B cell (primary cell): ENCODE results near the gene ATP10B.

Experiments
- EZH2 ChIP-seq: IDR thresholded peaks from 2 replicates; pipeline ENCODE4 v1.6.1; 2012; ENCODE audit warnings: borderline replicate concordance, low read depth, mild to moderate bottlenecking, moderate library complexity, low read length; ENCODE audit not compliant: insufficient read depth, poor library complexity, severe bottlenecking
- TF ChIP-seq, protein P1 (sequence below): fragments of 200-600 bp; IDR thresholded peaks from one replicate; pipeline ENCODE4 v1.8.0; 2022; ENCODE audit warnings: antibody characterized with exemption, mild to moderate bottlenecking

DNA sequence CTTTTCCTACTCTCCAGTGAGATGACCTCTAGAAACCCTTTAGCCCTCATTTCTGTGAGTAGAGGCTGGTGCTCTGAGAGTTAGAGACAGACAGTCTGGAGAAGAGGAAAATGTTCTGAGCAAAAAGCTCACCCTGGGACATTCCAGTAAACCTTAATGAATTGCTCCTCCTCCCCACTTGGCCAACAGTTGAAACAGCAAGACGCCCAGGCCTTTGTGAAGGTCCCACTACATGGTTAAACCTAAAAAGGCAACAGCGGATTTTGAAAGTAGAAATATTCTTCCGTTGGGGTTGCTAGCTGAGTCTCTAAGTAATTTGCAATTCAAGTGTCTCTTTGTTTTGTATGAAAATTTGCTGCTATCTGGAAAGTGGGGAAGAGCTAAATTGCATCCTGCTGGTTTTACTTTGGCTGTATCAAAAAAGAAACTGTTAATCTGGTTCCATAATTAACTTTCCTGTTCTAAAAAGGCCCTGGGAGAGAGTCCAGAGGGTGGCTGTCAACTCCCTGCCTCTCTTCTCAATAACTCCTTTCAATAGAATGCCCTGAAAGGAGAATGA, 63.8 kb downstream of the ATP10B start:
- TF ChIP-seq, protein P1, sequence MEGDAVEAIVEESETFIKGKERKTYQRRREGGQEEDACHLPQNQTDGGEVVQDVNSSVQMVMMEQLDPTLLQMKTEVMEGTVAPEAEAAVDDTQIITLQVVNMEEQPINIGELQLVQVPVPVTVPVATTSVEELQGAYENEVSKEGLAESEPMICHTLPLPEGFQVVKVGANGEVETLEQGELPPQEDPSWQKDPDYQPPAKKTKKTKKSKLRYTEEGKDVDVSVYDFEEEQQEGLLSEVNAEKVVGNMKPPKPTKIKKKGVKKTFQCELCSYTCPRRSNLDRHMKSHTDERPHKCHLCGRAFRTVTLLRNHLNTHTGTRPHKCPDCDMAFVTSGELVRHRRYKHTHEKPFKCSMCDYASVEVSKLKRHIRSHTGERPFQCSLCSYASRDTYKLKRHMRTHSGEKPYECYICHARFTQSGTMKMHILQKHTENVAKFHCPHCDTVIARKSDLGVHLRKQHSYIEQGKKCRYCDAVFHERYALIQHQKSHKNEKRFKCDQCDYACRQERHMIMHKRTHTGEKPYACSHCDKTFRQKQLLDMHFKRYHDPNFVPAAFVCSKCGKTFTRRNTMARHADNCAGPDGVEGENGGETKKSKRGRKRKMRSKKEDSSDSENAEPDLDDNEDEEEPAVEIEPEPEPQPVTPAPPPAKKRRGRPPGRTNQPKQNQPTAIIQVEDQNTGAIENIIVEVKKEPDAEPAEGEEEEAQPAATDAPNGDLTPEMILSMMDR: no peak
- TF ChIP-seq EZH2: no peak
